Measurements from ENCODE around the gene PID1. TPM values are rescaled to one million over a fixed set of nuclear protein-coding genes. Genes with fewer than 3 reads are reported as not detected.

PID1 gene
- total RNA-seq, 1 donor from 2014 or later, result not detected

GRCh38 chr2:229178706-229179105, 92.4 kb downstream of the PID1 start:
- TF ChIP-seq CTCF (IDR thresholded peaks at IDR 0.05), result no peak
- POLR2A ChIA-PET, result no interaction called here
- intact Hi-C loops (cut with micrococcal nuclease), result no loop called here
- ATAC-seq (ENCODE audit: low read depth) (no peak), DNase-seq (no peak)
- peaks cover 2% of the 10 kb centered on the region for H3K9me3 Mint-ChIP-seq
- no peaks in the 10 kb centered on the region for H3K36me3 Mint-ChIP-seq (ENCODE audit: low read depth)
- H3K4me3 Mint-ChIP-seq, result no peak overlapping the region
- H3K27ac Mint-ChIP-seq, result no peak overlapping the region
- no peaks in the 10 kb centered on the region for H3K4me1 Mint-ChIP-seq
- CTCF ChIA-PET, result no interaction called here
- no peaks in the 10 kb centered on the region for H3K27me3 Mint-ChIP-seq

- CTCF ChIA-PET, result no interaction called here
- H3K4me3 Mint-ChIP-seq, result no peak overlapping the region
Observed at GRCh38 chr2:229178117-229178516, 93.0 kb downstream of the PID1 start.

GRCh38 chr2:229176136-229176535, 95.0 kb downstream of the PID1 start:
- CTCF ChIA-PET, result no interaction called here

More at GRCh38 chr2:229178117-229178516, 93.0 kb downstream of the PID1 start:
- no peaks in the 10 kb centered on the region for H3K27me3 Mint-ChIP-seq
- TF ChIP-seq CTCF (IDR thresholded peaks at IDR 0.05), result no peak
- no peaks in the 10 kb centered on the region for H3K36me3 Mint-ChIP-seq (ENCODE audit: low read depth)
- ATAC-seq (ENCODE audit: low read depth) (no peak), DNase-seq (no peak)
- H3K4me1 Mint-ChIP-seq, result no peaks in the 10 kb centered on the region
- POLR2A ChIA-PET, result no interaction called here
- peaks cover 2% of the 10 kb centered on the region for H3K9me3 Mint-ChIP-seq
- H3K27ac Mint-ChIP-seq, result no peak overlapping the region
- intact Hi-C loops (cut with micrococcal nuclease), result no loop called here

GRCh38 chr2:229175497-229175863, 95.6 kb downstream of the PID1 start:
- no peaks in the 10 kb centered on the region for H3K27me3 Mint-ChIP-seq
- no peak for DNase-seq
- peaks cover 2% of the 10 kb centered on the region for H3K9me3 Mint-ChIP-seq
- ATAC-seq (ENCODE audit: low read depth), result no peak
- POLR2A ChIA-PET, result no interaction called here
- intact Hi-C loops (cut with micrococcal nuclease), result no loop called here
- no peak for TF ChIP-seq CTCF (IDR thresholded peaks at IDR 0.05)
- no peaks in the 10 kb centered on the region for H3K4me1 Mint-ChIP-seq
- H3K4me3 Mint-ChIP-seq, result no peak overlapping the region
- H3K27ac Mint-ChIP-seq, result no peak overlapping the region
- CTCF ChIA-PET, result no interaction called here
- H3K36me3 Mint-ChIP-seq (ENCODE audit: low read depth), result no peaks in the 10 kb centered on the region

More at GRCh38 chr2:229176136-229176535, 95.0 kb downstream of the PID1 start:
- Mint-ChIP-seq H3K36me3 (ENCODE audit: low read depth) (no peaks in the 10 kb centered on the region), H3K27ac (no peak overlapping the region), H3K4me3 (no peak overlapping the region), H3K9me3 (peaks cover 2% of the 10 kb centered on the region), H3K4me1 (no peaks in the 10 kb centered on the region), H3K27me3 (no peaks in the 10 kb centered on the region)
- no peak for TF ChIP-seq CTCF (IDR thresholded peaks at IDR 0.05)
- intact Hi-C loops (cut with micrococcal nuclease), result no loop called here
- DNase-seq (no peak), ATAC-seq (ENCODE audit: low read depth) (no peak)
- POLR2A ChIA-PET, result no interaction called here

GRCh38 chr2:229174794-229175496, 96.1 kb downstream of the PID1 start:
- no peak overlapping the region for H3K27ac Mint-ChIP-seq
- TF ChIP-seq CTCF (IDR thresholded peaks at IDR 0.05), result no peak
- ATAC-seq (ENCODE audit: low read depth), result no peak
- peaks cover 2% of the 10 kb centered on the region for H3K9me3 Mint-ChIP-seq
- no peaks in the 10 kb centered on the region for H3K4me1 Mint-ChIP-seq
- H3K27me3 Mint-ChIP-seq, result no peaks in the 10 kb centered on the region
- no peak overlapping the region for H3K4me3 Mint-ChIP-seq
- intact Hi-C loops (cut with micrococcal nuclease), result no loop called here
- no peak for DNase-seq
- no peaks in the 10 kb centered on the region for H3K36me3 Mint-ChIP-seq (ENCODE audit: low read depth)
- POLR2A ChIA-PET, result no interaction called here
- CTCF ChIA-PET, result no interaction called here

Data from activated B cell treated with CpG ODN at 0.5 μM for 24 hours (primary cell).